ENCODE data around the gene NOP16.

NOP16 gene

GRCh38 chr5:176384366-176384930 lies 4.0 kb downstream of the NOP16 start:
- no peak overlapping the region for H3K27ac ChIP-seq (ENCODE audit: extremely low read depth, low read depth, low read length)
- ChIA-PET POLR2A (no interaction called here), CTCF (no interaction called here)
- H3K36me3 ChIP-seq (ENCODE audit: control insufficient read depth in 2 of 2, insufficient read depth in 1 of 2, low read length in 2 of 2) = peaks cover 0 to 68% of the 10 kb centered on the region in 2 experiments; a peak in 2 of 3 replicates
- H3K4me1 ChIP-seq (ENCODE audit: control insufficient read depth, insufficient read depth, low read length) = no peaks in the 10 kb centered on the region
- H3K4me3 ChIP-seq (ENCODE audit: low read depth, low read length) = no peak overlapping the region
- no peak for TF ChIP-seq ZBTB8A (tag by site-specific recombination; IDR thresholded peaks at IDR 0.05)
- no peak for TF ChIP-seq SCRT1 (tag by site-specific recombination; IDR thresholded peaks at IDR 0.05; ENCODE audit: borderline replicate concordance)
- no peak for TF ChIP-seq ZNF645 (tag by site-specific recombination; IDR thresholded peaks at IDR 0.05)
- no peak for TF ChIP-seq ZNF518A (tag by site-specific recombination; conservative IDR thresholded peaks at IDR 0.05; ENCODE audit: low read depth)
- no peak for TF ChIP-seq ZNF704 (tag by site-specific recombination; IDR thresholded peaks at IDR 0.05)
- TF ChIP-seq ZBTB7A (tag by site-specific recombination; IDR thresholded peaks at IDR 0.05; ENCODE audit: low read depth) = no peak
- TF ChIP-seq ZNF529 (tag by site-specific recombination; IDR thresholded peaks at IDR 0.05; ENCODE audit: insufficient replicate concordance) = no peak
- TF ChIP-seq ZNF837 (tag by site-specific recombination; IDR thresholded peaks at IDR 0.05) = no peak
- no peak for TF ChIP-seq ZNF341 (tag by site-specific recombination; IDR thresholded peaks at IDR 0.05; ENCODE audit: low read depth)
- no peak for TF ChIP-seq ZNF398 (tag by site-specific recombination; IDR thresholded peaks at IDR 0.05)
- no peak for TF ChIP-seq ZNF112 (tag by site-specific recombination; IDR thresholded peaks at IDR 0.05)
- TF ChIP-seq FEZF1 (tag by site-specific recombination; IDR thresholded peaks at IDR 0.05) = no peak
- TF ChIP-seq CTCF (tag by site-specific recombination; IDR thresholded peaks at IDR 0.05) = no peak
- H3K9me3 ChIP-seq (ENCODE audit: control insufficient read depth, insufficient read depth, low read depth, low read length) = no peaks in the 10 kb centered on the region

- Histone ChIP-seq H3K9me3 (ENCODE audit: control insufficient read depth, insufficient read depth, low read depth, low read length) (no peaks in the 10 kb centered on the region), H3K27ac (ENCODE audit: extremely low read depth, low read depth, low read length) (no peak overlapping the region), H3K4me3 (ENCODE audit: low read depth, low read length) (no peak overlapping the region), H3K4me1 (ENCODE audit: control insufficient read depth, insufficient read depth, low read length) (no peaks in the 10 kb centered on the region), H3K36me3 (ENCODE audit: control insufficient read depth in 2 of 2, insufficient read depth in 1 of 2, low read length in 2 of 2) (peaks cover 0 to 70% of the 10 kb centered on the region in 2 experiments; a peak in 2 of 3 replicates)
- CTCF ChIA-PET = no interaction called here
- POLR2A ChIA-PET = interaction anchor here (1.2 kb wide), 1 partner anchor 22 kb away, joined by 3 read pairs; no protein-coding TSS in a partner anchor
- no peak for TF ChIP-seq PRDM4 (tag by site-specific recombination; IDR thresholded peaks at IDR 0.05)
These were observed 4.4 kb downstream of the NOP16 start for GRCh38 chr5:176383961-176384360.

All from HEK293 (cell line).